Effector CD4-positive, alpha-beta T cell (primary cell): ENCODE data around the gene MTX1.
"Not testable (repeated sequence)": the region's sequence is repeated elsewhere in the genome, so short reads cannot be mapped to it uniquely, and the experiment has no call there.

Experiments
- DNase-seq: peaks from one replicate; pipeline ENCODE4 v3.0.0-alpha.2; 2020

MTX1 gene

DNA sequence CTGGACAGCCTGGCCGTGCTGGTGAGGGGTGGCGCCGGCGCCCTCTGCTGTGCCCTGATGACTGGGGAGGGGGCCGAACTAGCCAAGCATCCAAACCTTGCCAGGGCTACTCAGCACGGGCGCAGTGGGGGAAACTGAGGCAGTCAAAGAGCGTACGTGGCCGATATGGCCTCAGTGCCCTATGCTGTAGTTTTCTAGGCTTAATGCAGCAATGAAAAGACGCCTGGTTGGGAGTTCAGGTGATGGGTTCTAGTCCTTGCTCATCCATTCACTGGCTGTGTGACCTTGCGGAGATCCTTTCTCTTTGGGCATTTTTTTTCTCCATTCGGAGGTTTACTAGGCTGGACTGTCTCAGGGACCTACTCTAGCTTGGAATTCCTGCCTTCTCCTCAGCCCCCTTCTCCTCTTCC lies 822 bp downstream of the MTX1 start:
- DNase-seq: no peak

DNA sequence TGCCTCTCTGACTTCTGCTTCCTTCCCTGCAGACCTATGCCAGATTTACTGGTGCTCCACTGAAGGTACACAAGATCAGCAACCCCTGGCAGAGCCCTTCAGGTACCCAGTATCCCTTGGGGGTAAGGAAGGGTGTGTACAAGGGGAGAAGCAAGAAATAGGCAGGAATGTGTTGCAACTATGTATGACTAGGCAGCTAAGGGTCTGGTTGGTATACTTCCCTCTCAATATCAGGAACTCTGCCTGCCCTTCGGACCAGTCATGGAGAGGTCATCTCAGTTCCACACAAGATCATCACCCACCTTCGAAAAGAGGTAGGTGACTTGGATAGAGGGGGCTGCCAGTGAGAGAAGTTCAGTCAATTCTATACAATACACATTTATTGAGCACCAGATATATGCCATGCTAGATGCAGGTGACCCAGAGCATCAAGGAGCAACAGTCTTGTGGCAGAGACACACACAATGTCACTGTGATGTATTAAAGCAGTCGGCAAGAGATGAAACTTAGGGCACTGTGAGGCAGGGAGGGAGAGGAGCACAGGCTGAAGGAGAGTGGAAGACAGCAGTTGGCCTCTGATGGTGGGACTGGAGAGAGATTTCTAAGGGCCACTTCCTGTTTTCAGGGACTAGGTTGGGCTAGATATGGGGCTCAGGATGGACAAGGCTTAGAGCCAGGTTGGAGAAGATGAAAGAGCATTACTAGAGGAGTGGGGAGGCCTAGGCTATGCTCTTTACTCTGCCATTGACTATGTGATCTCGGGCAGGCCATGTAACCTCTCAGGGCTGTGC lies 2.0 kb downstream of the MTX1 start:
- no peak for DNase-seq

DNA sequence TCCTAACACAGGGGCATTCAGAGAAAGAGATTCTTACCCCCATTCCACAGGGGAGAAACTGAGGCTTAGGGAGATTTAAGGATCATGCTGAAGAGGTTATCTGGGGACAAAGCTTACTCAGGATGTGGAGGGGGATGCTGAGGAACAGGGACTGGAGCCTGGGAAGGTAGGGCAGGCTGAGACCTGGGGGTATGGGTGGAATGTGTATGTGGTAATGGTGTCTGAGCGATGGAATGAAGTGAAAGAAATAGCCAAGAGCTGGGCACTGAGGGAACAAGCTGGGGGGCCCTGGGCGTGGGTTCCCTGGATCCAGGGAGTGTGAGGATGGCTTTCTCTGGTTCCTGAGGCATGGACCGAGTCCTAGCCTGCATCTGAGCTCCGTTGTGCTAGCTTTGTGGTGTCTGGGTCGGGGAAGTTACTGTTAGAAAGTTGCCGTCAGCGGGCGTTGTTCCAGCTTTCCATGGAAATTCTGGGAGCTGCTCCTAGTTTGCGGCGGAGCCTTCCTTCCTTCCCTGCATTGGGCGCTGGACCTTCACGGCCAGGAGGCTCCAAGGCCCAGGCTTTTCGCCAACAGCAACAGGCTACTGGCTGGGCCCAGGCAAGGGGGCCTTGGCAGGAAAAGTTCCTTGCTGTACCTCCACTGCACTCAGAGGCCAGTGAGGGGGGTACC lies 3.0 kb downstream of the MTX1 start:
- DNase-seq: not testable (repeated sequence)

DNA sequence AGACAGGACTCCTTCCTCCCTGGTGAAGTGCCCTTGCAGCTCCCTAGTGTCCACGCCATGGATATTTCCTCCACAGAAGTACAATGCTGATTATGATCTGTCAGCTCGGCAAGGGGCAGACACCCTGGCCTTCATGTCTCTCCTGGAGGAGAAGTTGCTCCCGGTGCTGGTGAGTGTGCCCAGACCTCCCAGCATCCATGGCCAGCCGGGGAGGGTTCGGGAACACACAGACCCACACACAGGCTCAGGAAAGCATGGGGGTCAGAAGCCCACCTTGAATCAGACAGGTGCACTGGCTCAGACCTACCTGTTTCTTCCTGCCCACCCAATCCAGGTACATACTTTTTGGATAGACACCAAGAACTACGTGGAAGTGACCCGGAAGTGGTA lies 3.6 kb downstream of the MTX1 start:
- not testable (repeated sequence) for DNase-seq

DNA sequence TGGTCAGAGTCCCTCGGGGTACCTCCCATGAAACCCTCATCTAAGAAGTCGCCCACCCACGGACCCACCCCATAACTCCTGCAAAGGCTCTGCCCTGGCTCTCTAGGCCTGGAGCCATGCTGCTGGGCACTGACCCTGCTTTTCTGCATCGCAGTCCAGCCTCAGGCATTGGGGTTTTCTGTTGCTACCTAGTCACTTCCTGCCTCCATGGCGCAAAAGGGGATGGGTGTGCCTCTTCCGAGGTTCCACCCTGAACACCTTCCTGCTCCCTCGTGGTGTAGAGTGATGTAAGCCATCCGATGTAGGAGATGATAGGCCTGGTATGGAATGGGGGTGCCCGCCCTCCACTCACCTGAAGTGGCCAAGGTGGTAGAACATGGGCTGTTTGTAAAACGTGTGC lies 6.2 kb downstream of the MTX1 start:
- not testable (repeated sequence) for DNase-seq

DNA sequence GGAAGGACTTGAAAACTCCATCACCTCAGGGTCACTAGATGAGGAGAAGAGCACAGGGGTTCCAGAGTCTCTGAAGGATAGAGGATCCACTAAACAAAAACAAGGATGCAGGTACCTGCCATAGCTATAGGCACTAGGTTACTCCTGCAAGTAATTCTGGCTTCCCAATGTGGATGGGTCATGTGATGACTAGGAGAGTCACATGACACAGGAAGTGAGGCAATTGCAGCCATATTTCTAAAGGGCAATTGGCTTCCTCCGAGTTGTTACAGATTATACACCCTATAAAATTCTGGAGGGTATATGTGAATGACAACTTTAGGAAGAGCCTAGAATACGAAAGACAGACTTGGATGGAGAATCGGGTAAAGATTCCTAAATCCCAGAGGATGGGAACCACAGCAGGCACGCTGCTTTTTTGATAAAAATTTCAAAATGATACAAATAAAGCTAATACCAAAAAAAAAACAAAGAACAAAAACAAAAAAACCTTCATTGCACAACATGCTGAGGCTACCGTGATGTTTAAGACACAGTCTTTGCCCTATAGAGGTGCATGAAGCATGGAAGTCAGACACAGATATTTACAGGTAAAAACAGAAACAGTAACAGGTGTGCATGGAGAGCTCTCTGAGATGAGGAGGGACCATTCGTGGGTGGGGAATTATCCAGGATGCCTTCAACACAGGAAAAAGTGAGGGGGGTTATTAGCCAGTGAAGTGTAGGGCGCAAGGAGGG lies 10.5 kb downstream of the MTX1 start:
- DNase-seq: no peak

DNA sequence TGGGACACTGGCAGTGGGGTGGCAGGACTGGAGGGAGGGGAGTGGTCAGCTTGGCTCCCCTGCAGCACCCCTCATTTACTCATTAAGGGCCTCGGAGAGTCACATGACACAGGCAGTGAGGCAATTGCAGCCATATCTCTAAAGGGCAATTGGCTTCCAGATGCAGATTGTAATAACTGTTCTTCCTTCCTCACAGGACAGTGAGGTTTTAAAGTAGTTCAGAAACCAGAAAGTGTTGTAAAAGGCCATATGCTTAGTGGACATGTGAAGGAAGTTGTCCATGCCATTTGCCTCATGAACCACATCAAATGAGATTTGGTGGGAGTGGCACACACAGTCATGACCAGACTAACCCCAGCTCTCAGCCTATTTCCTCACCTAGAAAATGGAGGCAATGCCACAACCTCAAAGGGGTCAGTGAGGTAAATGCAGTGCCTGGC lies 11.1 kb downstream of the MTX1 start:
- no peak for DNase-seq

DNA sequence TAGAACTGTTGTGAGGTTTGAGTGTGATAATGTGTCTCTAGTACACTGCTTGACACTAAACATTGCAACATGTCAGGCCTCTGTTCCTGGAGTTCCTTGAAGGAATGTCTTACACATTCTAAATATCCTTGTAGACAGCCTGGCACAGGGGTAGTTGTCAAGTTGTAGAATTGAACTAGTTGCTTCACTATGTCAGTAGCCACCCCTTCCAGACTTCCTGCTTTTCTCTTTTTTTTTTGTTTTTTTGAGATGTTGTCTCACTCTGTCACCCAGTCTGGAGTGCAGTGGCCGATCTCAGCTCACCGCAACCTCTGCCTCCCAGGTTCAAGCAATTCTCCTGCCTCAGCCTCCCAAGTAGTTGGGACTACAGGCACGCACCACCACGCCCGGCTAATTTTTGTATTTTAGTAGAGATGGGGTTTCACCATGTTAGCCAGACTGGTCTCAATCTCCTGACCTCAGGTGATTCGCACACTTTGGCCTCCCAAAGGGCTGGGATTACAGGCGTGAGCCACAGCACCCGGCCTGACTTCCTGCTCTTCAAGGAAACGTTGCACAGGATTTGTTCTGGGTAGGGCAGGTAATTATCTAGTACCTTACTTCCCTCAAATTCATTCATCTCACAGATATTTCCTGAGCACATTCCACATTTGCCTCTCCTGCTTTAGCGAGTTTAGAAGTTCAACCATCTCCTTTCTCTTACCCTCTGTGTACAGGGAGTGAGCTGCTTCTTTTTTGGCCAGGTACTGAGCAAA lies 11.9 kb downstream of the MTX1 start:
- not testable (repeated sequence) for DNase-seq

DNA sequence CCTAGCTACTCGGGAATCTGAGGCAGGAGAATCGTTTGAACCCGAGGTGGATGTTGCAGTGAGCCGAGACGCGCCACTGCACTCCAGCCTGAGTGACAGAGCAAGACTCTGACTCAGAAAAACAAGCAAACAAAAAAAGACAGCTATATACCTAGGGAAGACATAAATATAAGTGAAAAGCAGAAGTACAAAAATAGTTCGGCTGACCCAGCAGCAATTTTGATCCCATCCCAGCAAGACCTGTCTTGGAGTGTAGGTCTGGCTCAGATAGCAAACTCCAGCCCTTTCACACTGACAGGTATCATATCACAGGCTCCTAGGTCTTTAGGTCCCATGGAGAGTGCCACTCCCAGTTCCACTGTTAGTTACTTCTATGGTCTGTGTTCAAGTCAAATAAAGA lies 14.6 kb downstream of the MTX1 start:
- DNase-seq: no peak

DNA sequence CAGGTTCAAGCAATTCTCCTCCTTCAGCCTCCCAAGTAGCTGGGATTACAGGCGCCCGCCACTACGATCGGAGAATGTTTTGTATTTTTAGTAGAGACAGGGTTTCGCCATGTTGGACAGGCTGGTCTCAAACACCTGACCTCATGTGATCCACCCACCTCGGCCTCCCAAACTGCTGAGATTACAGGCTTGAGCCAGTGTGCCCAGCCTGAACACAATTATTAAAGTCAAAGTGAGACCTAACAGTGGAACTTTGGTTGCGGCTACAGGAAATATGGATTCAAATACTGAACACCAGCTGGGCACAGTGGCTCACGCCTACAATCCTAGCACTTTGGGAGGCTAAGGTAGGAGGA lies 16.9 kb downstream of the MTX1 start:
- not testable (repeated sequence) for DNase-seq

DNA sequence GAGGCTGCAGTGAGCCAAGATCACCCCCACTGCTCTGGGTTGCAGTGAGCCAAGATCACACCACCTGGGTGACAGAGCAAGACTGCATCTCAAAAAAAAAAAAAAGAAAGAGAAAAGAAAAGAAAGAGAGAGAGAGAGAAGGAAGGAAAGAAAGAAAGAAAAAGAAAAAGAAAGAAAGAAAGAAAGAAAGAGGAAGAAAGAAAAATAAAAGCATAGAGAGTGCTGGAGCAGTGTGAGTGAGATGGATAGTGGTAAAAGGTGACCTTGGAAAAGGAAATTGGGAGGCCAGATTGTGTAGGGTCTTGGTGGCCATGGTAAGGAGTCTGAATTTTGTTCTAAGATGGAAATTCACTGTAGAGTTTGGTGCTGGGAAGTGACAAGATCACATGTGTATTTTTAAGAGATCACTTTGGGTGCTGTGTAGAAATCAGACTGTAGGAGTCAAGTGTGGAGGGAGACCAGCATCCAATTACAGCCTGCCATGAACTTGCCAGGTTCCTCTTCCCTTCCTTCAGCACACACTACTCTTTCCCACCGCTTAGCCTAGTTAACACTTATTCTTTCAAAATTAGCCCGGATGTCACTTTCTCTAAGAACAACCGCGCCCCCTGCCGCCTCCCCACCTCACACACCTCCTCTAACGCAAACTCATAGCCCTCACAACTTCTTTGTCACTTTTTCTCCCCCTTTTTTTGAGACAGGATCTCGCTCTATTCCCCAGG lies 17.9 kb downstream of the MTX1 start:
- DNase-seq: peak; percentile 78

DNA sequence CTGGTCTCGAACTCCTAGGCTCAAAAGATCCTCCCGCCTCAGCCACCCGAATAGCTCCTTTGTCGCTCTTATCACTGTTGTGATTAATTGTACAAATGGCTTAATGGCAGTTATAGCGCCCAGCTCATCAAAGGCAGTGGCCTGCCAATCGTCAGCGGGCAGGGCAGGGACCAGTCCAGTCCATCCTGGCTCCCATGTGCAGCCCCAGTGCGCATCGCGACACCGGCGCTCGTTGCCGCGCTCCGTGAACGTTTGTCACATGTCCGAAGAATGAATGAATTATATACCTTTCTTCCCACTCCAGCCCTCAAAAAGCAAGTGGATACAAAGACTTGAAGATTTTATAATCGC lies 18.4 kb downstream of the MTX1 start:
- DNase-seq: no peak

DNA sequence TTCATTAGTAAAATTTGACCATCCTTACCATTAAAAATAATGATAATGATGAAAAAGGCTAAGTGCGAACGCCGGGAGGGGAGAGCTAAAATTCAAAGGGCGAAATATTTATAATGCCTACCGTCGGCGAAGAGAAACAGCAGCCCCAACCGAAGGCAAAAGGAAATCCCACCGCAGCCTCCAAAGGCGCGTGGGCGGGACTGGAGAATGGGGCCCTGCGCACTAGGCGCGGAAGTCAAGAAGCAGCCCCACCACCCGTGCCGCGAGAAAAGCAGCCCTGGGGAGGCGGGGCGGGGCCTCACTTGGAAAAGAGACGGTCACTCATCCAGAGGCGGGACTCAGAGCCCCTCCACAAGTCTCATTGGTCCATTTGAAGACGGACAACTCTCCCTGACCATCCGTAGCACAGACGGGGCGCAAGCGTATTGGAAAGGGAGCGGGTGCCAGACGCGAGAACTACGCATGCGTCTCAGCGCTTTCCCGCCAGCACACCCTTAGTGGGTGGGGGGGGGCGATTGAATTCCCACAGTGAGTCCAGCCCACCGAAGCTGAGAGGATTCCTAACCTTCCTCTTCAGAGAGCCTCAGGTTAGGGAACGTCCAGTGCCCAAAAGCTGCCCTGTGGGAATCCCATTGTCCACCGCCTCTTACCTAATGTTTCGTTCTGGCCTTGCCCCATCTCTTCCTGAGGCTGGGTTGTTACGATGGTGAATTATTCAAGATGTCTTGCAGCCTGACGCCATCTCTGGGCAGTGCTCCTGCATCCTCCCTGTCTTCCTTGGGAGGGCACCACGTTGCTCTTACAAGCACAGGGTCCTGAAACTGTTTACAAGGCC lies 19.0 kb downstream of the MTX1 start:
- peak; percentile 94 for DNase-seq

DNA sequence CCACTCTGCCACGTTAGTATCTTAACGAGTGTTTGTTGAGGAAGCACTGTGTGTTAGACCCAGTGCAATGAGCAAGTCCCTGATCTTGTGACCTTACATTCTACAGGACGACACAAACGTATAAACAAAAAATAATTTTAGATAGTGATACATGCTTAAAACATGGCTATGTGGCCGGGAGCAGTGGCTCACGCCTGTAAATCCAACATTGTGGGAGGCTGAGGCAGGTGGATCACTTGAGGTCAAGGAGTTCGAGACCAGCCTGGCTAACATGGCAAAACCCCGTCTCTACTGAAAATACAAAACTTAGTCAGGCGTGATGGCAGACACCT lies 19.6 kb downstream of the MTX1 start:
- DNase-seq: no peak

DNA sequence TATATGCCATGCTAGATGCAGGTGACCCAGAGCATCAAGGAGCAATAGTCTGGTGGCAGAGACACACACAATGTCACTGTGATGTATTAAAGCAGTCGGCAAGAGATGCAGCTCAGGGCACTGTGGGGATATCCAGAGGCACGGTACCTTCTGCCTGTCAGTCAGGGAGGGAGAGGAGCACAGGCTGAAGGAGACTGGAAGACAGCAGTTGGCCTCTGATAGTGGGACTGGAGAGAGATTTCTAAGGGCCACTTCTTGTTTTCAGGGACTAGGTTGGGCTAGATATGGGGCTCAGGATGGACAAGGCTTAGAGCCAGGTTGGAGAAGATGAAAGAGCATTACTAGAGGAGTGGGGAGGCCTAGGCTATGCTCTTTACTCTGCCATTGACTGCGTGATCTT lies 22.8 kb downstream of the MTX1 start:
- not testable (repeated sequence) for DNase-seq

DNA sequence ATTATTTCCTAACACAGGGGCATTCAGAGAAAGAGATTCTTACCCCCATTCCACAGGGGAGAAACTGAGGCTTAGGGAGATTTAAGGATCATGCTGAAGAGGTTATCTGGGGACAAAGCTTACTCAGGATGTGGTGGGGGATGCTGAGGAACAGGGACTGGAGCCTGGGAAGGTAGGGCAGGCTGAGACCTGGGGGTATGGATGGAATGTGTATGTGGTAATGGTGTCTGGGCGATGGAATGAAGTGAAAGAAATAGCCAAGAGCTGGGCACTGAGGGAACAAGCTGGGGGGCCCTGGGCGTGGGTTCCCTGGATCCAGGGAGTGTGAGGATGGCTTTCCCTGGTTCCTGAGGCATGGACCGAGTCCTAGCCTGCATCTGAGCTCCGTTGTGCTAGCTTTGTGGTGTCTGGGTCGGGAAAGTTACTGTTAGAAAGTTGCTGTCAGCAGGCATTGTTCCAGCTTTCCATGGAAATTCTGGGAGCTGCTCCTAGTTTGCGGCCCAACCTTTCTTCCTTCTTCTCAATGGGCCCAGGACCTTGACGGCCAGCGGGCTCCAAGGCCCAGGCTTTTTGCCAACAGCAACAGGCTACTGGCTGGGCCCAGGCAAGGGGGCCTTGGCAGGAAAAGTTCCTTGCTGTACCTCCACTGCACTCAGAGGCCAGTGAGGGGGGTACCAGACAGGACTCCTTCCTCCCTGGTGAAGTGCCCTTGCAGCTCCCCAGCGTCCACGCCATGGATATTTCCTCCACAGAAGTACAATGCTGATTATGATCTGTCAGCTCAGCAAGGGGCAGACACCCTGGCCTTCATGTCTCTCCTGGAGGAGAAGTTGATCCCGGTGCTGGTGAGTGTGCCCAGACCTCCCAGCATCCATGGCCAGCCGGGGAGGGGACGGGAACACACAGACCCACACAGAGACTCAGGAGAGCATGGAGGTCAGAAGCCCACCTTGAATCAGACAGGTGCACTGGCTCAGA lies 23.8 kb downstream of the MTX1 start:
- DNase-seq: not testable (repeated sequence)

DNA sequence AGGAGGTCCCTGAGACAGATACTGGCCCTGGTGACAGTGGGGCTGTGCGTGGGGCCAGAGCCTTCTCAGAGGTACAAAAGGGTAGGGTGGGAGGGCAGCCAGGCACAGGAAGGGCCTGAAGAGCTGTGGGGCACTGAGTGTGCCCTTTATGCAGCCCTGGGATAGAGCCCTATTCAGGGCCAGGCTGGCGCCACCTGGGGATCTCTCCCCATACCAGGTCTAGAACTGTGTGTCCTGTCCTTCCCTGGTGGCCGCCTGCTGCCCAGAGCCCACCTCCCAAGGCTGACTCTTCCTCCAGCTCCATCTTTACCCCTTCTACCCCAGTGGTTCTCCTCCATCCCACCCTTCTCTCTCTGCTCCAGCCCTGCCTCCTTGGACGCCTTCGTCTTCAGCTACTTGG lies 25.0 kb downstream of the MTX1 start:
- DNase-seq: not testable (repeated sequence)

DNA sequence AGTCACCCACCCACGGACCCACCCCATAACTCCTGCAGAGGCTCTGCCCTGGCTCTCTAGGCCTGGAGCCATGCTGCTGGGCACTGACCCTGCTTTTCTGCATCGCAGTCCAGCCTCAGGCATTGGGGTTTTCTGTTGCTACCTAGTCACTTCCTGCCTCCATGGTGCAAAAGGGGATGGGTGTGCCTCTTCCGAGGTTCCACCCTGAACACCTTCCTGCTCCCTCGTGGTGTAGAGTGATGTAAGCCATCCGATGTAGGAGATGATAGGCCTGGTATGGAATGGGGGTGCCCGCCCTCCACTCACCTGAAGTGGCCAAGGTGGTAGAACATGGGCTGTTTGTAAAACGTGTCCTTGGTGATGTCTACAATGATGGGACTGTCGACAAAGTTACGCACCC lies 26.9 kb downstream of the MTX1 start:
- not testable (repeated sequence) for DNase-seq

DNA sequence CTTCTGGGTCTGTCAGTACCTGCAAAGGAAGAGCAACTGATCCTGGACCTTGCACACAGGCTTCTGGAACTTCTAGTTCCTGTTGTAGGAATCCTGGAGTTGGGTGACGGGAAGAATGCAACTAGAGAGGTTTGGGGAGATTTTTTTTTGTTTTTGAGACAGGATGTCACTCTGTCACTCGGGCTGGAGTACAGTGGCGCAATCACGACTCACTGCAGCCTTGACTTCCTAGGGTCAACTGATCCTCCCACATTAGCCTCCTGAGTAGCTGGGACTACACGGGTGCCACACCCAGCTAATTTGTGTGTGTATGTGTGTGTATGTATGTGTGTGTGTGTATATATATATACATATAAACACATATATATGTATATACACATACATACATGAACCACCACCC lies 28.0 kb downstream of the MTX1 start:
- no peak for DNase-seq

DNA sequence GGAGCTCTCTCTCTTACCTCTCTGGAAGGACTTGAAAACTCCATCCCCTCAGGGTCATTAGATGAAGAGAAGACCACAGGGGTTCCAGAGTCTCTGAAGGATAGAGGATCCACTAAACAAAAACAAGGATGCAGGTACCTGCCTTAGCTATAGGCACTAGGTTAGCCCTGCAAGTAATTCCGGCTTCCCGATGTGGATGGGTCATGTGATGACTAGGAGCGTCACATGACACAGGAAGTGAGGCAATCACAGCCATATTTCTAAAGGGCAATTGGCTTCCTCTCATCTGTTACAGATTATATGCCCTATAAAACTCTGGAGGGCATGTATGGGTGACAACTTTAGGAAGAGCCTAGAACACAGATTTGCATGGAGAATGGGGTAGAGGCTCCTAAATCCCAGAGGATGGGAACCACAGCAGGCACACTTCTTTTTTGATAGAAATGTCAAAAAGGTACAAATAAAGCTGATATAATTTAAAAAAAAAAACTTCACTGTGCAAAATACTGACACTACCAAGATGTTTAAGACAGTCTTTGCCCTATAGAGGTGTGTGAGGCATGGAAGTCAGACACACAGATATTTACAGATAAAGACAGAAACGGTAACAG lies 32.7 kb downstream of the MTX1 start:
- DNase-seq: peak; percentile 64
